SJCRH30 (cell line): ENCODE measurements around the gene ATXN7. TPM values are rescaled to one million over a fixed set of nuclear protein-coding genes. Genes with fewer than 3 reads are reported as not detected.

Source experiments
- DNase-seq, 2 experiments: peaks; one replicate each; pipeline ENCODE4 v3.0.0-alpha.2; 2015 to 2020
- H3K27ac ChIP-seq: fragments of 250-450 bp; sonication (Bioruptor Pico); 2 replicates; pipeline ENCODE4 v1.5.1; 2020; ENCODE audit warnings: mild to moderate bottlenecking, moderate library complexity
- H3K27me3 ChIP-seq: fragments of 250-450 bp; sonication (Bioruptor Pico); 2 replicates; pipeline ENCODE4 v1.5.1; 2020; ENCODE audit warnings: mild to moderate bottlenecking, moderate library complexity
- H3K36me3 ChIP-seq: fragments of 250-450 bp; sonication (Bioruptor Pico); 2 replicates; pipeline ENCODE4 v1.5.1; 2020; ENCODE audit warnings: mild to moderate bottlenecking, moderate library complexity
- H3K4me1 ChIP-seq: fragments of 250-450 bp; sonication (Bioruptor Pico); 2 replicates; pipeline ENCODE4 v1.5.1; 2020; ENCODE audit warnings: mild to moderate bottlenecking, moderate library complexity
- H3K4me3 ChIP-seq: fragments of 250-450 bp; sonication (Bioruptor Pico); 2 replicates; pipeline ENCODE4 v1.5.1; 2020; ENCODE audit warnings: mild to moderate bottlenecking, moderate library complexity
- H3K9me3 ChIP-seq: fragments of 250-450 bp; sonication (Bioruptor Pico); replicated peaks from 2 replicates; pipeline ENCODE4 v1.5.1; 2020; ENCODE audit warnings: mild to moderate bottlenecking, moderate library complexity
- total RNA-seq: library from RNA; depleted of rRNA; stranded (reverse); fragments of >200 nt; shearing (Covaris generic); gene quantifications from 2 replicates; pipeline ENCODE4 v1.2.3, GENCODE V29; 2014

The ATXN7 gene
- total RNA-seq, 1 experiment from 2014 or later = 10.4 TPM

DNA sequence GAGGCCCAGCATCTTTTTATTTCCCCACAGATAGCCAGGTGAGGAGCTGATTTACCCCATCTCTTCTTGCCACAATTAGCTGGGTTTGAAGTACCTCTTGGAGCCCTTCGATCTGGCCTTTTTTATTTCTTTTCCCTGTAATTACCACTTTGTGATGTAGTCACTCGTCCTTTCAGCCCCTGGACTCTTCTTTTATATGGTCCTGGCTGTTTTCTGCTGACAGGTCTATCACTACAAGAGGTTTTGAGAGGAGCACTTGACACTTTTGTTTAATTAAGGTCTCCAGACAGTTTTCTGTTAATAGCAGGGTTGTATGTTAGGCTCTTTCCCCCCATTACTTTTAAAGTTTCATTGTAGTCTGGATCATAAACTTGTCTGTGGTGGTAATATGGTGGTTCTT, 11.8 kb downstream of the ATXN7 start:
- Histone ChIP-seq H3K9me3 (no peaks in the 10 kb centered on the region), H3K36me3 (no peaks in the 10 kb centered on the region), H3K27ac (no peak overlapping the region), H3K4me1 (no peaks in the 10 kb centered on the region), H3K4me3 (no peak overlapping the region), H3K27me3 (no peaks in the 10 kb centered on the region)
- no peak for DNase-seq

DNA sequence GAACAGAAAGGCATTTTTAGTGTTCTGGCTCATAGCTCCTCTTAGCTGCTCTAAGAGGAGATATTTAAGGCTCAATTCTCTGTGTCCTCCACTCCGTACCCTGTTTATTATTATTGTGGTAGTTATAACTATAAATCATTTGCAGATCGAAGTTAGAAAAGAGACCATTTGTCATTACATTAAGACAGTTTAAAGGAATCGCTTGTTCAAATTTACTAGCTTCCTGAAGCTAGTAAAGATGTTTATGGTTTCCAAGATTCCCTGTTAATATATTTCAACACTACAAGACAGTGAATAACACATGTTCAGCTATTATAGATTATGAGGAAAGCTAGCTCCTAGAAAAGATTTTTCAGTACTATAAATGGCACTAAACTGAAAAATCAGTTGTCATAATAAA, 12.6 kb downstream of the ATXN7 start:
- no peak for DNase-seq
- H3K4me1 ChIP-seq = no peaks in the 10 kb centered on the region
- H3K9me3 ChIP-seq = no peaks in the 10 kb centered on the region
- no peaks in the 10 kb centered on the region for H3K36me3 ChIP-seq
- H3K27me3 ChIP-seq = no peaks in the 10 kb centered on the region
- H3K27ac ChIP-seq = no peak overlapping the region
- H3K4me3 ChIP-seq = no peak overlapping the region

DNA sequence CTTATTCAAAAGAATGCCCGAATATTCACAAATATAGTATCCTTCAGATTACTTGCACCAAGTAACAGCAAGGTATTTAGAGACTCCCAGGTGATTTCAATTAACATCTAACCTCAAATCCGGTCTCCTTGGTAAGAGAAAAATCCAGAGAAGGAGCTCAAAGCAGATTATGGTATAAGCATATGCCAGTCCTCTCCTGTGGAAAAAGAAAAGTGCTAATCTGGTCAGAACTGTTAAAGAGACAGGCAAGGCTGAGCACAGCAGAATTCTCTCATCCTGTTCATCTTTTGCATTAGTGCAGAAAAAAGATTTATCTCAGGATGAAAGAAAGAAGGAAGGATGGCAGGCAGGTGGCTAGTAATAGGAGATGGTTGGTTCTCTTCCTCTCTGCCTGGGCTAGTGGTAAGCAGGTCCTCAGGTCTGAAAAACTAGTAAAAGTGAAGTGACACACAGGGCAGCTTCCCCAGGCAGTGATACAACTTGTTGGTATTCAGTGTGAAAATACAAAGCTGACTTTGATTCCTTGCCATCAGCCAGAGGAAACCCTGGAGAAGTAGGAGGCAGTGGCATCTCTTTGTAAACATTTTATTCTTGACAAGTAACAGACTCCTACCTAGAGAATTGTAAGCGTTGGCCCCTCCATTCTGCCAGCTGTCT, 14.2 kb downstream of the ATXN7 start:
- H3K9me3 ChIP-seq = no peaks in the 10 kb centered on the region
- DNase-seq = no peak
- H3K36me3 ChIP-seq = no peaks in the 10 kb centered on the region

GRCh38 chr3:63878394-63879060, 14.9 kb downstream of the ATXN7 start:
- Histone ChIP-seq H3K4me3 (no peak overlapping the region), H3K4me1 (no peaks in the 10 kb centered on the region), H3K27ac (no peak overlapping the region), H3K36me3 (no peaks in the 10 kb centered on the region), H3K27me3 (no peaks in the 10 kb centered on the region), H3K9me3 (no peaks in the 10 kb centered on the region)
- DNase-seq = no peak

More for the DNA sequence above, 14.2 kb downstream of the ATXN7 start:
- no peak overlapping the region for H3K4me3 ChIP-seq
- no peaks in the 10 kb centered on the region for H3K4me1 ChIP-seq
- H3K27me3 ChIP-seq = no peaks in the 10 kb centered on the region
- H3K27ac ChIP-seq = no peak overlapping the region

DNA sequence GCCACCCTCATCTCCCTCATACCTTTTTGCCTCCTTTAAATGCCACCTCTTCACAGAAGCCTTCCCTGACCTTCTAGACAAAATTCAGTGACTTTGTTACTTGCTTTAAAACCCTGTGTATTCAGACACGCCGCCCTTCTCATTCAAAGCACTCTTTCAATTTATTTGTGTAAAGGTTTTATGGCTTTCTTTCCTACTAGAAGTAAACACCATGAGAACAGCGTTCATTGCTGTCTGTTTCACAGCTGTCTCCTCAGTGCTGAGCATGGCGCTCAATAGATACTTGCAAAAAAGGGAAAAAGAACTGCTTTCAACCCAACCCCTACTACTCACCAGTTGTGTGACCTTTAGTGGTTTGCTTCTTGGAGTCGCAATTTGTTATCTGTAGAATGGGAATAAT, 17.0 kb downstream of the ATXN7 start:
- H3K9me3 ChIP-seq = no peaks in the 10 kb centered on the region
- H3K27ac ChIP-seq = no peak overlapping the region
- no peaks in the 10 kb centered on the region for H3K36me3 ChIP-seq
- H3K27me3 ChIP-seq = no peaks in the 10 kb centered on the region
- no peaks in the 10 kb centered on the region for H3K4me1 ChIP-seq
- no peak for DNase-seq
- H3K4me3 ChIP-seq = no peak overlapping the region

GRCh38 chr3:63886858-63887257, 23.2 kb downstream of the ATXN7 start:
- Histone ChIP-seq H3K9me3 (no peaks in the 10 kb centered on the region), H3K27me3 (no peaks in the 10 kb centered on the region), H3K27ac (no peak overlapping the region), H3K36me3 (no peaks in the 10 kb centered on the region), H3K4me3 (no peak overlapping the region), H3K4me1 (no peaks in the 10 kb centered on the region)
- DNase-seq = no peak

- Histone ChIP-seq H3K4me1 (no peaks in the 10 kb centered on the region), H3K4me3 (no peak overlapping the region), H3K27ac (no peak overlapping the region), H3K36me3 (no peaks in the 10 kb centered on the region), H3K27me3 (no peaks in the 10 kb centered on the region), H3K9me3 (no peaks in the 10 kb centered on the region)
- DNase-seq = no peak
Measured at GRCh38 chr3:63891518-63891917, 27.9 kb downstream of the ATXN7 start.

- no peaks in the 10 kb centered on the region for H3K36me3 ChIP-seq
- H3K4me3 ChIP-seq = no peak overlapping the region
- no peak overlapping the region for H3K27ac ChIP-seq
- H3K27me3 ChIP-seq = no peaks in the 10 kb centered on the region
- H3K4me1 ChIP-seq = no peaks in the 10 kb centered on the region
- H3K9me3 ChIP-seq = no peaks in the 10 kb centered on the region
- DNase-seq = no peak
Measured at GRCh38 chr3:63892773-63893352, 29.2 kb downstream of the ATXN7 start.

GRCh38 chr3:63895422-63896189, 31.9 kb downstream of the ATXN7 start:
- 0 out of 2 replicates have a peak, but pooled peaks cover 3% of the 10 kb centered on the region for H3K36me3 ChIP-seq
- no peaks in the 10 kb centered on the region for H3K9me3 ChIP-seq
- DNase-seq = no peak
- no peak overlapping the region for H3K4me3 ChIP-seq
- H3K27me3 ChIP-seq = no peaks in the 10 kb centered on the region
- no peaks in the 10 kb centered on the region for H3K4me1 ChIP-seq
- H3K27ac ChIP-seq = no peak overlapping the region

DNA sequence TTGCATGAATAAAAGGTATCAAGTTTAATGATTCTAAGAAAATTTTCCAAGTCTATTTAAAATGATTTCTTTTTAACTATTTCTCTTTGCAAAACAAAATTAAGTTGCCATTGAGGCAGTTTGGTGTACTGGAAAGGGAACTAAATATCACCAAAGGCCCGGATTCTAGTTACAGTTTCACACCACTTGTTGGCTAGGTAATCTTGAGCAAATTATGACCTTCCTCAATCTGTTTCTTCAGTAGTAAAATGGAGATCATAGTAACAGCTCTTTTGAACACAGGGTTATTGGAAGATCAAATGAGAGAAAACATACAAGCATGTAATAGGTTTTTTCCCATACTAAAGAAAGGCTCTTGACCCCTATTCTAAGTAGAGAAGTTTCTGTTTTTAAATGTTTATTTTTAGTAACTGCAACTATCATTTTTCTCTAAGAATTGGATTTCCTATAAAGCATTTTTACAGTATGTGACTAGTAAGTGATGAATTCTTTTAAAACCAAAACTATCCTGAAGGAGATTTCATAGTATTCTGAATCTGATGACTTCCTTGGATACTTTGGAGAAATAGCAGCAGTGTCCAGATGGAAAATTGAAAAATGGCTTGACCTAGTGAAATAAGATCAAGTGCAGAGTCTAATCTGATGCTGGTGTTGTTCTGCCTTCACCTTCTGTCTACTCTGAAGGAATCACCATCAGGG, 32.8 kb downstream of the ATXN7 start:
- Histone ChIP-seq H3K4me3 (no peak overlapping the region), H3K36me3 (0 out of 2 replicates have a peak, but pooled peaks cover 3% of the 10 kb centered on the region), H3K9me3 (no peaks in the 10 kb centered on the region), H3K27me3 (no peaks in the 10 kb centered on the region), H3K4me1 (no peaks in the 10 kb centered on the region), H3K27ac (no peak overlapping the region)
- DNase-seq = no peak

- H3K36me3 ChIP-seq = 0 out of 2 replicates have a peak, but pooled peaks cover 3% of the 10 kb centered on the region
- H3K4me3 ChIP-seq = no peak overlapping the region
- H3K4me1 ChIP-seq = no peaks in the 10 kb centered on the region
- DNase-seq = no peak
- no peaks in the 10 kb centered on the region for H3K27me3 ChIP-seq
- H3K27ac ChIP-seq = no peak overlapping the region
- no peaks in the 10 kb centered on the region for H3K9me3 ChIP-seq
Measured at GRCh38 chr3:63900010-63900409, 36.3 kb downstream of the ATXN7 start.

DNA sequence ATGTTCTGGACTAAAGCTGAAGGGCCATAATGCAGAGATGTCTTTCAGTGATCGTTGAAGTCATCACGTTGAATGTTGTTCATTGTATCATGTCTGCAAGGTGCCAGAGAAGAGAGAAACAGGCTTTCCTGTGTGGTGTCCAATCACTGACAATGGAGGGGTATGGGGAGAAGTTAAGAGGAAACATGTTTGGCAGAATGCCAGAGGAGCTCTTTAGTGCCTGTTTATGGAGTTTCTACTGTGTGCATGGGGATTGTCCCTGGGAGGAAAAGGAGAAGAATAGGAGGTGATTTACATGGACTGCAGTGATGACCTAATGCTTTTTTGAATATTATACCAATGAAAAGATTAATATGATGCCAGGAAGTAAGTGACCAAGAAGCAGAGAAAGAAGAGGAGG, 36.8 kb downstream of the ATXN7 start:
- Histone ChIP-seq H3K36me3 (0 out of 2 replicates have a peak, but pooled peaks cover 3% of the 10 kb centered on the region), H3K4me3 (no peak overlapping the region), H3K9me3 (no peaks in the 10 kb centered on the region), H3K4me1 (no peaks in the 10 kb centered on the region), H3K27ac (no peak overlapping the region), H3K27me3 (no peaks in the 10 kb centered on the region)
- DNase-seq = peak in 1 of 2 experiments; percentile 13

DNA sequence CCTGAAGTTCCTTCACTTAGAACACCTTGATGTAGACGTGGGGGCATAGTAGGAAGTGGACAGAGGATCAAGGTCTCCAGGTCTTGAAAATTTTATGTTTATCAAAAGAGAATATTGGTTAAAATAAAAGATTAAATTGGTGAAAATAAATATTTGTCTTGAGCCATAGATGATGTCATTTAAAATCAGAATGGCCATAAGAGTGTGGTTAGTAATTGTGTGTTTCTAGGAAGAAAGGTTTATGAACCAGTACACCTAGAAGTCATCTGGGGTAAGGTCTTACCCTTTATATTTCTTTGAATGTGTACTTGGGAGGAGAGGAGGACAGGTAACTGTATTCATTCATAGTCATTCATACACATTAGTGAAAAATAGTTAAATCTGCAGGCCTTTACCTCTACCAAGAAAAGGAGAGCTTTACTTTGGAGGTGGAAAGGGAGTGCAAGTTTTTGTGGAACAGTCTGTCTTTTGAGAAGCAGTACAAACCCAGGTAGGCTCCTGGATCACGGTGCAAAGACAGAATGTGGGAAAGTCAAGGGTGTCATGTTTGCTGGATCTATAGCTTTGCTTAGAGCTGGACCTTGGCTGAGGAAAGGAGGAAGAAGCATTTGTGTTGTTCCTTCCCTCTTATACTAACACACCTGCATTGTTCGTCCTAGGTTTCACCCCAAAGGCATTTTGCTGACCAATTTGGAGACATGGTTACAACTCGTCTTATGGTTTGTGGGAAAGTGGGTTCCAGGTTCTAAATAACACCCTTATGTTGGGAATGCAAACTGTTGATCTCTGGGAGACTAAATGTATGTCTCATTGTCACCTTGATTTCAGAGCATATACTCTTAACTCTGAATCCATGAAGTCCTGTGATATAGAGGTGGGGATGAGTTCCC, 42.3 kb downstream of the ATXN7 start:
- Histone ChIP-seq H3K27me3 (no peaks in the 10 kb centered on the region), H3K4me3 (no peak overlapping the region), H3K36me3 (no peaks in the 10 kb centered on the region), H3K9me3 (no peaks in the 10 kb centered on the region), H3K4me1 (no peaks in the 10 kb centered on the region), H3K27ac (no peak overlapping the region)
- DNase-seq = no peak
